Measurements from ENCODE around the gene ANO2. TPM values are rescaled to one million over a fixed set of nuclear protein-coding genes. Genes with fewer than 3 reads are reported as not detected.

ANO2 gene
- polyA plus RNA-seq, 1 donor from 2014 or later, result 1.8 TPM

GRCh38 chr12:5792343-5792742, 152.7 kb downstream of the ANO2 start:
- Histone ChIP-seq H2AFZ (ENCODE audit: low read depth, low read length) (no peak overlapping the region), H3K27me3 (ENCODE audit: insufficient read depth, low read depth, low read length) (no peaks in the 10 kb centered on the region), H3K27ac (ENCODE audit: low read length) (no peak overlapping the region), H3K36me3 (ENCODE audit: insufficient read depth, low read length) (no peaks in the 10 kb centered on the region), H3K4me2 (ENCODE audit: low read length) (no peak overlapping the region), H4K20me1 (ENCODE audit: insufficient read depth) (no peaks in the 10 kb centered on the region), H3K9me3 (ENCODE audit: low read length) (no peaks in the 10 kb centered on the region), H3K4me3 (ENCODE audit: low read length) (no peak overlapping the region), H3K79me2 (replicated peaks; ENCODE audit: insufficient read depth, low read length) (no peaks in the 10 kb centered on the region), H3K9me2 (ENCODE audit: insufficient read depth, low read length) (no peaks in the 10 kb centered on the region), H3K9ac (ENCODE audit: low read length) (no peak overlapping the region), H3F3A (ENCODE audit: insufficient read depth, low read length, poor library complexity, severe bottlenecking) (no peaks in the 10 kb centered on the region)
- TF ChIP-seq MXI1 (conservative IDR thresholded peaks at IDR 0.05; ENCODE audit: poor library complexity, severe bottlenecking), result no peak
- no peak for TF ChIP-seq RAD21 (conservative IDR thresholded peaks at IDR 0.05)
- no peak for TF ChIP-seq TAF1 (IDR thresholded peaks at IDR 0.05; ENCODE audit: low read depth)
- TF ChIP-seq POLR2AphosphoS5 (IDR thresholded peaks at IDR 0.05), result no peak
- TF ChIP-seq EP300 (conservative IDR thresholded peaks at IDR 0.05; ENCODE audit: poor library complexity, severe bottlenecking), result no peak
- no peak for TF ChIP-seq CTCF (IDR thresholded peaks at IDR 0.05; ENCODE audit: poor library complexity, severe bottlenecking)
- no peak for TF ChIP-seq REST (IDR thresholded peaks at IDR 0.05; ENCODE audit: borderline replicate concordance)
- TF ChIP-seq EZH2 (IDR thresholded peaks at IDR 0.05; ENCODE audit: borderline replicate concordance, insufficient read depth, low read length, poor library complexity, severe bottlenecking), result no peak
- no peak for TF ChIP-seq SMC3 (conservative IDR thresholded peaks at IDR 0.05; ENCODE audit: poor library complexity)

GRCh38 chr12:5789469-5789968, 155.5 kb downstream of the ANO2 start:
- H3K27ac ChIP-seq (ENCODE audit: low read length), result no peak overlapping the region
- no peak overlapping the region for H3K4me2 ChIP-seq (ENCODE audit: low read length)
- H3K79me2 ChIP-seq (replicated peaks; ENCODE audit: insufficient read depth, low read length), result no peaks in the 10 kb centered on the region
- H2AFZ ChIP-seq (ENCODE audit: low read depth, low read length), result no peak overlapping the region
- H3K9ac ChIP-seq (ENCODE audit: low read length), result no peak overlapping the region
- no peaks in the 10 kb centered on the region for H3K36me3 ChIP-seq (ENCODE audit: insufficient read depth, low read length)
- H3K9me2 ChIP-seq (ENCODE audit: insufficient read depth, low read length), result no peaks in the 10 kb centered on the region
- H3K4me3 ChIP-seq (ENCODE audit: low read length), result no peak overlapping the region
- no peaks in the 10 kb centered on the region for H4K20me1 ChIP-seq (ENCODE audit: insufficient read depth)
- H3K9me3 ChIP-seq (ENCODE audit: low read length), result no peaks in the 10 kb centered on the region
- H3K27me3 ChIP-seq (ENCODE audit: insufficient read depth, low read depth, low read length), result no peaks in the 10 kb centered on the region
- no peaks in the 10 kb centered on the region for H3F3A ChIP-seq (ENCODE audit: insufficient read depth, low read length, poor library complexity, severe bottlenecking)
- TF ChIP-seq MXI1 (conservative IDR thresholded peaks at IDR 0.05; ENCODE audit: poor library complexity, severe bottlenecking) (no peak), RAD21 (conservative IDR thresholded peaks at IDR 0.05) (no peak), SMC3 (conservative IDR thresholded peaks at IDR 0.05; ENCODE audit: poor library complexity) (no peak), POLR2AphosphoS5 (IDR thresholded peaks at IDR 0.05) (no peak), TAF1 (IDR thresholded peaks at IDR 0.05; ENCODE audit: low read depth) (no peak), EP300 (conservative IDR thresholded peaks at IDR 0.05; ENCODE audit: poor library complexity, severe bottlenecking) (no peak), REST (IDR thresholded peaks at IDR 0.05; ENCODE audit: borderline replicate concordance) (no peak), EZH2 (IDR thresholded peaks at IDR 0.05; ENCODE audit: borderline replicate concordance, insufficient read depth, low read length, poor library complexity, severe bottlenecking) (no peak), CTCF (IDR thresholded peaks at IDR 0.05; ENCODE audit: poor library complexity, severe bottlenecking) (no peak)

Measured in neural cell (in vitro differentiated cells).